ENCODE data around the gene SRD5A1.

Gene SRD5A1

DNA sequence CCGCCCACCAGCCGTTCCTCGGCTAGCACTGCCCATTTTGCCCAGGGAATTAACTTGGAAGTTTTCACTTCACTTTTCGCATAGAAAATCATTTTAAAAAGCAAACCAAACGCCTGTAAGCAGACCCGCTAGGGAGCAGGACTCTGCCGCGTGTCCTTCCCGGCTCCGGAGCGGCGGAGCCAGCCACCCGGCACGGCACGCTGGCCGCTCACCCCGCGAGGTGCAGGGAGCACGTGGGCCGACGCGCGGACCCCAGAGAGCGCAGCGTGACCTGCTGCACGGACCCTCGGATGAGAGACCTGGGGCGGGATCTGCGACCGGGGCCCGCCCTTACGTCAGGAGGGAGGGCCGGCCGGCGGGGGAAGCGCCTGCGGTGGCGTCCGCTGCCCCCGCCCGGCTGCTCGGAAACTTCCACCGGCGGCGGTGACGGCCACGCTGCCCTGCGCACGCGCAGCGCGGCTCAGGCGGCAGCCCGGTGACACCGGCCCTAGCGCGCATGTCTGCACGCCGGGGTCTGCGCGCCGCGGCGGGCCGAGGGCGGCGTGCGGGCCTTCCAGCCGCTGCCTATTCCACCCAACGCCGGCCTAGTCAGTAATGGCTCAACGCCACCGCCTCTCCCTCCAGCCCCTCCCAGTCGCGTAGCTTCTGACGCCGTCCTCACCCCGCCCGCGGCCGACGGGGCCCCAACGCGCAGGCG, 79.5 kb downstream of the SRD5A1 start:
- peak; percentile 94 to 96 for DNase-seq (ENCODE audit: low read depth in 2 of 2)

DNA sequence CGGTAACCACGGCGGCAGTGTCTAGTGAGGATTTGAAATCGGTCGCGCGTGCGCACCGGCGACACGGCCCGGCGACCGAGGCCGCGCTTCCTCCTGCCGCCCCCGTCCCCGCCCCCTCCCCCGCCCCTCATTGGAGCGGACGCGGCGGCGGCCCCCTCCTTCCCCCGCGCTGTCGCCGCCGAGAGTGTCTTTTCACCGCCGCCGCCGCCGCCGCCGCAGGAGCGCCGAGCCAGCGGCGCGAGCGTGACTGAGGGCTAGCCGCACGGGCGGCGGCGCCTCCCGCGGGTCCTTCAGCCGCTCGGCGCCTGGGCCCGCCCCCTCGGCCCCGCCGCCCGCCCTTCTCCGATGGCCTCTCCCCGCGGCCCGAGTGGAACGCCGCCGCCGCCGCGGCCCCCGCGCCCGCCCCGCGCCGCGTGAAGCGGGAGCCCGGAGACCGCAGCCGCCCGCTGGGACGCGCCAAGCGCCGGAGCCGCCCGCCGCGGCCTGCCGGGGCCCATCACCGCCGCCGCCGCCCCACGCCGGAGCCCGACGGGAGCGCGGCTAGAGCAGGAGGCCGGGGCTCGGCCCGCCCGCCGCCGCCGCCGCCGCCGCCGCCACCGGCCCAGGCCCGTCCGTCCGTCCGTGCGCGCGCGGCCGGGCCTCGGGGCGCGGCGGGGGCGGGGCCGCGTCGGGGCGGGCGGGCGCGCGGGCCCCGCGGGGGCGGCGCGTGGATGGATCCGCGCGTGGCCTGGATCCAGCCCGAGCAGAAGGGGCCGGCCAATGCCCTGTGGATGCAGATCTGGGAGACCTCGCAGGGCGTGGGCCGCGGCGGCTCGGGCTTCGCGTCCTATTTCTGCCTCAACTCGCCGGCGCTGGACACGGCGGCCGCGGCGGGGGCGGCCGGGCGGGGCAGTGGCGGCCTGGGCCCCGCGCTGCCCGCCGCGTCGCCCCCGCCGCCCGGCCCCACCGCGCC, 80.3 kb downstream of the SRD5A1 start, which contains the start of gene TENT4A:
Gene TENT4A (plus strand): TSS at position 159 of the 952 bp plus-strand sequence. CDS start 552 bp downstream, at position 711.
- DNase-seq (ENCODE audit: low read depth in 2 of 2) = no peak

DNA sequence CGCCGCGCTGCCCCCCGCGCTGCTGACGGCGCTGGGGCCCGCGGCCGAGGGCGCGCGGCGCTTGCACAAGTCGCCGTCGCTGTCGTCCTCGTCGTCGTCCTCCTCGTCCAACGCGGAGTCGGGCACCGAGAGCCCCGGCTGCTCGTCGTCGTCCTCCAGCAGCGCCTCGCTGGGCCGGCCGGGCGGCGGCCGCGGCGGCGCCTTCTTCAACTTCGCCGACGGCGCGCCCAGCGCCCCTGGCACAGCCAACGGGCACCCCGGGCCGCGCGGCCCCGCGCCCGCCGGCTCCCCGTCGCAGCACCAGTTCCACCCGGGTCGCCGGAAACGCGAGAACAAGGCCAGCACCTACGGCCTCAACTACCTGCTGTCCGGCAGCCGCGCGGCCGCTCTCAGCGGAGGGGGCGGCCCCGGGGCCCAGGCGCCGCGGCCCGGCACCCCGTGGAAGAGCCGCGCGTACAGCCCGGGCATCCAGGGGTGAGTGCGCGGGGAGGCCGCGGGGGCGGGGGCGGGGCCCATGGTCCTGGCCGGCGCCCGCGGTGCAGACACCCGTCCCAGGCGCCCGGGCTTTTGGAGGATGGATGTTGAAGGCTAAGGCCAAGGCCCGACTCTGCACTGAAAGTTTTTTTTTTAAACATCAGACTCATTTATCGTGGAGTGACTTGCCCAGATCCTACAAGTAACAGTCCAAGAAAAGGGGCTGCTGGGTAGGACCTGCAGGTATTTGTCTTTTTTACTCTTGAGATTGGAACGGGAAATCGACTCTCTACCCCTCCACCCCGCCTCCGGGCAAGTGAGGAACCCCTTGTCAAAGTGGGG, 81.2 kb downstream of the SRD5A1 start:
- no peak for DNase-seq (ENCODE audit: low read depth in 2 of 2)

DNA sequence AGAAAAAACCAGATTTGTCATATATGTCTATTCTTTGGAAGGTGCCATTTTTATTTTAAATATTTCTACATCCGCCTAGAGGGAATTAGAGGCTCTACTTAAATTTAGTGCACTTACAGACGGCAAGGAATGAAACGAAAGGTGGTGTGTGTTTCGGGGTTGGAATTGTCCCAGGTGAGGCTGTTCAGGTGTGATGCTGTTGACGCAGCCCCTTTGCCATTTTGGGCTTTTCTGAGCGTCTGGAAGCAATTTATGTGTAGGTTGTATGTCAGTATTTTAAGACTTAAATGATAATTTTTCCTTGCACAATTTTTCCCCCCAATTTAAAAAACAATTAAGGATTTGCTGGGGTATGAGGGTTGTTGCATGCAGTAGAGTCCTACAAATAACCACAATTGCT, 82.0 kb downstream of the SRD5A1 start:
- no peak for DNase-seq (ENCODE audit: low read depth in 2 of 2)

DNA sequence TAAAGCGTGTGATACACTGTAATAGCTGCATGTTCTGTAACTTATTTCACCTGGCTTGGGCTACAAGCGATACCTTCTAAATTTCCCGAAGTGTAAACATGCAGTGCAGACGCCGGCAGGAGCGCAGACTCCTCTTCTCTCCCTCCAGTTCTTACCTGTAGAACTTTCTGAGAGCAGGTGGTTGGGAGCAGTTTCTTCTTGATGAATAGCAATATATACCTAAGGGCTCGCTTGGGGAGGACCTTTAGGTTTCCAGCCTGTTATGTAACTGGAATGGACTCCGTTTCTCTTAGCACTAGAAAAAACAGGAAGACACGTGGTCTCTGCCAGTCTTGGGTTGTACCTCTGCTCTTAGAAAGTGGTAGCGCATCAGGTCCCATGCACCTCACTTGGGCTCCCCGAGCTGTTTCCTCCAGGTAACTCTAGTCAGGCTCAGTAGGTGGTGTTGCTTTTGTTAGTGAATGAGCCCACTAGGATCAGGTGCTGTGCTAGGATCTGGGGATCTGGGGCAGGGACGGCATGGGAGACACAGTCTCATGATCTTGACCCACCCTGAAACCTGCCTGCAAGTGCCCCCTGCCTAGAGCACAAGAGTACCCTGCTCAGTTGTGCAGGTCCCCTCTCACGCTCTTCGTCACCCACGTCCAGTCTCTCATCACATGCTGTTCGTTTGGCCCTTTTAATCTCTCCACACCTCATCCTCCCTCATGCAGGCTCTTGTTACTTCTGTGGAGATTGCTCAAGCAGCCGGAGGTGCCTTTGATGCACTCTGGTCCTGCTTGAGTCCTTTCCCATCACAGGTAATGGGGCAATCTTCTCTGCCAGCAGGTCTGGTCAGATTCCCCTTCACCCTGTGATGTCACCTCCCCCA, 82.8 kb downstream of the SRD5A1 start:
- no peak for DNase-seq (ENCODE audit: low read depth in 2 of 2)

DNA sequence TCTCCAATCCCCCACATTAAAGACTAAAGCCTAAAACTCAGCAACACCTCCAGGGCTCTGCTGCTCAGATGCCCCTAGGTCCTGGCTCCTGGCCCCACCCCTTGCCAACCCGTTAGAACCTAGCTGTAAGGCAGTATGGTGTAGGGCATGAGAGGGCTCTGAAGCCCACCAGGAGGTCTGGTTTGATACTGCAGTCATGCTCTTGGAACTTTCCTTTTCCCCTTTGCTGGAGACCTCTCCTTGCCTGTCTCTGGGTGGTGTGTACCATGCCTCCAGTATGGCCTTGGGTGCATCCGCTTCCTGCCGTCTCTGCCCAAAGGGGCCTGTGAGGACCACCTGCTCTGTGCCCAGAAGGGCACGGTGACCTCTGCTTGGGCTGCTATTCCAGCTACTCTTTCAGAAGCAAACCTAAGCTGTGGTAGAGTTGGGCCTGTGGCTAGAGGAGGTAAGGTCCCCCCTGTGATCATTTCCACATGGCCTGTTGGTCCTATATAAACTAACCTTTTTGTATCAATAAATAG, 83.4 kb downstream of the SRD5A1 start:
- DNase-seq (ENCODE audit: low read depth in 2 of 2) = no peak

- DNase-seq (ENCODE audit: low read depth in 2 of 2) = no peak
These were observed 84.0 kb downstream of the SRD5A1 start for GRCh38 chr5:6717247-6717646.

GRCh38 chr5:6717687-6718086, 84.4 kb downstream of the SRD5A1 start:
- no peak for DNase-seq (ENCODE audit: low read depth in 2 of 2)

- no peak for DNase-seq (ENCODE audit: low read depth in 2 of 2)
These were observed 85.0 kb downstream of the SRD5A1 start for GRCh38 chr5:6718161-6718681.

GRCh38 chr5:6718718-6719117, 85.5 kb downstream of the SRD5A1 start:
- DNase-seq (ENCODE audit: low read depth in 2 of 2) = no peak

GRCh38 chr5:6719417-6719816, 86.2 kb downstream of the SRD5A1 start:
- no peak for DNase-seq (ENCODE audit: low read depth in 2 of 2)

GRCh38 chr5:6719896-6720560, 86.8 kb downstream of the SRD5A1 start:
- no peak for DNase-seq (ENCODE audit: low read depth in 2 of 2)

GRCh38 chr5:6720561-6720921, 87.3 kb downstream of the SRD5A1 start:
- DNase-seq (ENCODE audit: low read depth in 2 of 2) = no peak

GRCh38 chr5:6721442-6721841, 88.2 kb downstream of the SRD5A1 start:
- DNase-seq (ENCODE audit: low read depth in 2 of 2) = no peak

DNA sequence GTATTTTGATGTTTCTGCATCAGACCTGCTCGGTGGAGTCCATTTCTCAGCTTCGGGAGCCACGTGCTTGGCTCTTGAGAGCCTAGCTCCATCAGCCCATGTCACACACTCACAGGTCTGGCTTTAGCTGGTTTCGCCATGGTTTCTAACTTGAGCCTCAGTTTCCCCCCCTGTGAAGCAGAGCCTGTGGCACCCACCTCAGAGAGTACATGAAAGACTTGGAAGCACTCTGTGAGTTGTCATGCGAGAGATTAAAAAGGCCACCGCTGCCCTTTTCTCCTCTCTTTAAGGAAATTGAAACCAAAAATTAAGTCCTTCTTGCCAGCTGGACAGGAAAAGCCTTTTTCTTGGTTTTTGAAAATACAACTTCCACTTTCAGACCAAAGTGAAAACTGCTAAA, 88.8 kb downstream of the SRD5A1 start:
- DNase-seq (ENCODE audit: low read depth in 2 of 2) = no peak

- no peak for DNase-seq (ENCODE audit: low read depth in 2 of 2)
These were observed 90.0 kb downstream of the SRD5A1 start for GRCh38 chr5:6723122-6723815.

GRCh38 chr5:6723816-6724300, 90.6 kb downstream of the SRD5A1 start:
- DNase-seq (ENCODE audit: low read depth in 2 of 2) = no peak
